Progenitor cell of endocrine pancreas (in vitro differentiated cells): ENCODE results near the gene SBK1. TPM values are rescaled to one million over a fixed set of nuclear protein-coding genes. Genes with fewer than 3 reads are reported as not detected.
A peak's percentile ranks its signal among the peaks of the same experiment; 100 is the strongest.

Experiments
- DNase-seq: peaks from one replicate; pipeline ENCODE4 v3.0.0; 2021; ENCODE audit warnings: low spot score; ENCODE audit not compliant: unreplicated experiment
- H3K27ac Mint-ChIP-seq: 2 replicates; pipeline ENCODE4 v1.8.0; 2021; ENCODE audit warnings: mild to moderate bottlenecking, moderate library complexity, mixed read lengths
- H3K27me3 Mint-ChIP-seq: 2 replicates; pipeline ENCODE4 v1.8.0; 2021; ENCODE audit warnings: mixed read lengths
- H3K36me3 Mint-ChIP-seq: 2 replicates; pipeline ENCODE4 v1.8.0; 2022; ENCODE audit warnings: mixed read lengths; ENCODE audit not compliant: insufficient read depth
- H3K4me1 Mint-ChIP-seq: 2 replicates; pipeline ENCODE4 v1.8.0; 2021; ENCODE audit warnings: low read depth, mixed read lengths
- H3K4me3 Mint-ChIP-seq: 2 replicates; pipeline ENCODE4 v1.8.0; 2021; ENCODE audit warnings: low read depth, mild to moderate bottlenecking, moderate library complexity, mixed read lengths
- H3K9me3 Mint-ChIP-seq: 2 replicates; pipeline ENCODE4 v1.8.0; 2021; ENCODE audit warnings: low read depth, mixed read lengths
- total RNA-seq: library from RNA; stranded (reverse); gene quantifications from 2 replicates; pipeline ENCODE4 v1.2.1, GENCODE V29; 2021
- TF ChIP-seq, protein P1 (sequence below): fragments of 200-600 bp; sonication (generic); IDR thresholded peaks from one replicate; pipeline ENCODE4 v1.5.0; 2021; ENCODE audit warnings: antibody characterized with exemption, mild to moderate bottlenecking; ENCODE audit not compliant: unreplicated experiment

Gene SBK1
- total RNA-seq, 1 donor from 2014 or later = 91.2 TPM

- H3K27ac Mint-ChIP-seq = no peak overlapping the region
- TF ChIP-seq, protein P1, sequence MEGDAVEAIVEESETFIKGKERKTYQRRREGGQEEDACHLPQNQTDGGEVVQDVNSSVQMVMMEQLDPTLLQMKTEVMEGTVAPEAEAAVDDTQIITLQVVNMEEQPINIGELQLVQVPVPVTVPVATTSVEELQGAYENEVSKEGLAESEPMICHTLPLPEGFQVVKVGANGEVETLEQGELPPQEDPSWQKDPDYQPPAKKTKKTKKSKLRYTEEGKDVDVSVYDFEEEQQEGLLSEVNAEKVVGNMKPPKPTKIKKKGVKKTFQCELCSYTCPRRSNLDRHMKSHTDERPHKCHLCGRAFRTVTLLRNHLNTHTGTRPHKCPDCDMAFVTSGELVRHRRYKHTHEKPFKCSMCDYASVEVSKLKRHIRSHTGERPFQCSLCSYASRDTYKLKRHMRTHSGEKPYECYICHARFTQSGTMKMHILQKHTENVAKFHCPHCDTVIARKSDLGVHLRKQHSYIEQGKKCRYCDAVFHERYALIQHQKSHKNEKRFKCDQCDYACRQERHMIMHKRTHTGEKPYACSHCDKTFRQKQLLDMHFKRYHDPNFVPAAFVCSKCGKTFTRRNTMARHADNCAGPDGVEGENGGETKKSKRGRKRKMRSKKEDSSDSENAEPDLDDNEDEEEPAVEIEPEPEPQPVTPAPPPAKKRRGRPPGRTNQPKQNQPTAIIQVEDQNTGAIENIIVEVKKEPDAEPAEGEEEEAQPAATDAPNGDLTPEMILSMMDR = no peak
- peaks cover 15% of the 10 kb centered on the region for H3K4me1 Mint-ChIP-seq
- H3K9me3 Mint-ChIP-seq = no peaks in the 10 kb centered on the region
- no peak for DNase-seq
- no peak overlapping the region for H3K4me3 Mint-ChIP-seq
- H3K27me3 Mint-ChIP-seq = no peaks in the 10 kb centered on the region
- H3K36me3 Mint-ChIP-seq = peaks cover 14% of the 10 kb centered on the region
Measured at GRCh38 chr16:28300327-28300726, 8.0 kb downstream of the SBK1 start.

DNA sequence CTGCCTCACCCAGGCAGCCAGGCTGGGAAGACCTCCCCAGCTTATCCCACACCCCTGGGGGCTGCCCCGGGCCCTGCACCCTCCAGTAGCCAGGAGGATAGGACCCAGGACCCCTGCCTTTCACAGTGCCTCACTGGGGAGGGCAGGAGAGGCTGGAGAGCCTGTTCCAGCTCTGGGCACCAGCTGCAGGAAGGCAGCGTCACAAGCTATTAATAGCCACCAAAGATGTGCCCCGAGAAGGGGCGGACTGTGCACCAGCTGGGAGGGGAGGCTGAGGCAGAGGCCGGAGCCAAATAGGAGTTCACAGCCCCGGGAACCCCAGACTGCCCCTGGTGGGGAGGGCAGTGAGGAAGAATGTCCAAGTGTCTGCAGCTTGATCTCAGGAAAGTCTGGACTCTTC, 8.8 kb downstream of the SBK1 start:
- Mint-ChIP-seq H3K4me3 (no peak overlapping the region), H3K27me3 (no peaks in the 10 kb centered on the region), H3K4me1 (peaks cover 11% of the 10 kb centered on the region), H3K9me3 (no peaks in the 10 kb centered on the region), H3K27ac (no peak overlapping the region), H3K36me3 (peaks cover 13% of the 10 kb centered on the region)
- TF ChIP-seq, protein P1 = no peak
- DNase-seq = no peak

DNA sequence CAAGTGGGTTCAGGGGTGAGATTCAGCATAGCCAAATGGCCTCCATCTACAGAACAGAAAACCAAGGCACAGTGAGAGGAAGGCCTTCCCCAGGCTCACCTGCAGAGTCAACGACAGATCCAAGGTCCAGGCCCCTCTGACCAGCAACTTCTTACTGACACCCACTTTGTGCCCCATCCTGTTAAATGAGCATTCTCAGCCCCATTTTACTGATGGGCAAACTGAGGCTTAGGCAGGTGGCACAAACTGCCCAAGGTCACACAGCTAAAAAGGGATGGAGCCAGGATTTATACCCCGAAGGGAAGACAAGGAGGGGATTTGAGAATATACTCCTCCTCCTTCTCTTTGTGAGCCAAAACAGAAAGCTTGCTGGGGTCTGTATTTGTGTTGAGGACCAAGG, 9.3 kb downstream of the SBK1 start:
- Mint-ChIP-seq H3K27ac (no peak overlapping the region), H3K4me1 (peaks cover 10% of the 10 kb centered on the region), H3K4me3 (no peak overlapping the region), H3K27me3 (no peaks in the 10 kb centered on the region), H3K36me3 (peaks cover 12% of the 10 kb centered on the region), H3K9me3 (no peaks in the 10 kb centered on the region)
- TF ChIP-seq, protein P1 = no peak
- no peak for DNase-seq

DNA sequence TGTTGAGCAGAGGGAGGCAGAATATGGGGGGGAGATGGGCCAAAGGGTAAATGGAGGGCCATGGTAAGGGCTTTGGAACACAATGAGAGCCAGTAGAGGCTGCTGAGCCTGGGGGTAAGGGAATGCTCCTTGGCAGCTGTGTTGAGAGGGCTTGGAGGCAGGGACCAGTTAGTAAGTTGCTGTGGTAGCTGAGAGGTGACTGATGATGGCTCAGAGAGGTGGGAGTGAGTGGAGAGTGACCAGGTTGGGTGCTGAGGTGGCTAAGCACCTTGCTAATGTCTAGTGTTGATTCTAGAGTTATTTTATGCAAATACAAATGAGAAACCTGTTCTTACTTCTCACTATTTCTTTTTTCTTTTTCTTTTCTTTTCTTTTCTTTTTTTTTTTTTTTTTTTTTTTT, 10.8 kb downstream of the SBK1 start:
- Mint-ChIP-seq H3K9me3 (no peaks in the 10 kb centered on the region), H3K27ac (peak overlapping the region; percentile 71), H3K36me3 (peaks cover 12% of the 10 kb centered on the region), H3K4me1 (peaks cover 5% of the 10 kb centered on the region), H3K27me3 (no peaks in the 10 kb centered on the region), H3K4me3 (no peak overlapping the region)
- TF ChIP-seq, protein P1 = no peak
- DNase-seq = no peak

GRCh38 chr16:28304214-28304613, 11.9 kb downstream of the SBK1 start:
- Mint-ChIP-seq H3K27me3 (no peaks in the 10 kb centered on the region), H3K9me3 (no peaks in the 10 kb centered on the region), H3K36me3 (peaks cover 18% of the 10 kb centered on the region), H3K27ac (peak overlapping the region; percentile 38), H3K4me1 (no peaks in the 10 kb centered on the region), H3K4me3 (no peak overlapping the region)
- no peak for DNase-seq
- TF ChIP-seq, protein P1 = no peak
